Stimulated activated CD8-positive, alpha-beta memory T cell treated with anti-CD3 and anti-CD28 coated beads, Interleukin-7, amount 100 ng/mL, for 24 hours (primary cell): Measurements from ENCODE around the gene PEPD.

Source experiments
- DNase-seq: peaks from one replicate; pipeline ENCODE4 v3.0.0-alpha.2; 2020; ENCODE audit warnings: low read depth

PEPD gene

GRCh38 chr19:33395561-33396550 lies 125.7 kb downstream of the PEPD start:
- no peak for DNase-seq

DNA sequence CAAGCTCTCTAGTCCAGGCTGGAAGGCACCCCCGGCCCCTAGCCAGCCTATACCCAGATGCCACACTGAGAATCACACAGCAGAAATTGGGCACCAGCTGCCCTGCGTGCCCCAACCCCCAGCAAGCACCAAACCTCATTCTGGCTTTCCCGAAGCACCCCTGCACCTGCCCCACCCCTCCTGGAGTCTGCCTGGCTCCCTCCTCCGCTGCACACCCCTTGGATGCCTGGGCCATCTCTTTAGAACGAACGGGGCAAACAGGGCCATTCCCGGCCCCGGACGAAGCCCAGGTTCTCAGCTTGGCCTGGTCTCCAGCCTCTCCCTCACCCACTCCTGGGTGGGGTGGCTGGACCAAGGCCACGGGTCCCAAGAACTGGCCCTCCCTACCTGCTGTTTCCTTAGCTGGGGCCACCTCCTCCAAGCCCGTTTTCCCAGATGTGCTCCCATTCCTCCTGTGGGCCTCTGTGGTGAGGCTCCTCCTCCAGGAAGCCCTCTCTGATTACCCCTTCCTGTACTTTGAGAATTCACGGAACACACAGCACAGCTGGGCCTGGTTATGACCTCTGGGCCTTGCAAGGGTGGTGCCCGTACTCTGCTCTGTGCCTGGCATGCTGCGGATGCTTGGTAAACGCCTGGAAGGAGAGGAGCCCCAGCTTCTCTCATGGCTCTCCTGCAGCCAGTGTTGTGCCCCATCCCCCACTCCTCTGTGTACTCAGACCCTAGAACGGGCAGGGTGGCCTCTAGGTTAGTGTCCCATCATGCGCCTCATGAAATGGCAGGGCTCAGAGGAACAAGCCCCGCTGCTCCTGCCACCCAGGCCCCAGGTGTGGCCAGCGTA lies 126.6 kb downstream of the PEPD start:
- DNase-seq, result no peak

GRCh38 chr19:33394006-33394722 lies 127.4 kb downstream of the PEPD start:
- no peak for DNase-seq

- no peak for DNase-seq
Observed at GRCh38 chr19:33393286-33394005, 128.1 kb downstream of the PEPD start.

DNA sequence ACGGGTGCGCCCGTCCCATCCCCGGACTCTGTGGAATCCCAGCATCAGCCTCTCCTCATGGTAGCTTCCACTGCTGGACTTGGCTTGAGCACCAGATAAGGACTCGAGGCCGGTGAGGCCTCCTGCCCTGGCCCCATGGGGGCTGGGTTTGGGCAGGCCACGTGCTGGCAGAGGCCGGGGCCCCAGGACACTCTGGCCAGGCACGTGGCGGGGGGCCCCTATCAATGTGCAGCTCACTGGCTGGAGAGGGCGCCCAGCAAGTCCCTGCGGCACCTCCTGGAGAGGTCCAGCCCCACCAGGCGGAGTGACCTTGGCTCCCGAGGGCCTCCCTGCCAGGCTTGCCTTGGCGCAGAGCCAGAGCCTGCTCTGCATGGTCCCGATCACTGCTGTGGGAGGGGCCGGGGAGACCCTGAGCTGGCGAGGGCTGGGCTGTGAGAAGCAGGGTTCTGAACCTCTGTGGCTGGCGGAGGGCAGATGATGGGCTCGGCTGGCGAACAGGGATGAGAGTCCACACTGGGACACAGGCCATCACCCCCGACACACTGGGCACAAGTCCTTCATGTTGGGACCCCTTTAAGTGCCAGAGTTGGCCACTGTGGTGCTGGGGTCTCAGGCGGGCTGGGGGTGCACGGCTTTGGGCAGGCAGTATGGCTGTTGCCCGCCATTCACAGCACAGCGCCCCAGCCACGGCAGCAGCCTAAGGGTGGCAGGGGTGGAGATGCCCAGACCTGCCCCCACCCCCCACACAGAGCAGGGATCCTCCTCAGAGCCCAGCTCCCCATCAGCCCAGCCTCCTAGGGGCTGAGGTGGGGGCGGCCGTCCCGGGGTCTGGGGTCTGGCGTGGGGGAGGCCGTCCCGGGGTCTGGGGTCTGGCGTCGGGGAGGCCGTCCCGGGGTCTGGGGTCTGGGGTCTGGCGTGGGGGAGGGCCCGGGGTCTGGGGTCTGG lies 129.0 kb downstream of the PEPD start:
- no peak for DNase-seq

GRCh38 chr19:33391631-33392249 lies 129.9 kb downstream of the PEPD start:
- no peak for DNase-seq

DNA sequence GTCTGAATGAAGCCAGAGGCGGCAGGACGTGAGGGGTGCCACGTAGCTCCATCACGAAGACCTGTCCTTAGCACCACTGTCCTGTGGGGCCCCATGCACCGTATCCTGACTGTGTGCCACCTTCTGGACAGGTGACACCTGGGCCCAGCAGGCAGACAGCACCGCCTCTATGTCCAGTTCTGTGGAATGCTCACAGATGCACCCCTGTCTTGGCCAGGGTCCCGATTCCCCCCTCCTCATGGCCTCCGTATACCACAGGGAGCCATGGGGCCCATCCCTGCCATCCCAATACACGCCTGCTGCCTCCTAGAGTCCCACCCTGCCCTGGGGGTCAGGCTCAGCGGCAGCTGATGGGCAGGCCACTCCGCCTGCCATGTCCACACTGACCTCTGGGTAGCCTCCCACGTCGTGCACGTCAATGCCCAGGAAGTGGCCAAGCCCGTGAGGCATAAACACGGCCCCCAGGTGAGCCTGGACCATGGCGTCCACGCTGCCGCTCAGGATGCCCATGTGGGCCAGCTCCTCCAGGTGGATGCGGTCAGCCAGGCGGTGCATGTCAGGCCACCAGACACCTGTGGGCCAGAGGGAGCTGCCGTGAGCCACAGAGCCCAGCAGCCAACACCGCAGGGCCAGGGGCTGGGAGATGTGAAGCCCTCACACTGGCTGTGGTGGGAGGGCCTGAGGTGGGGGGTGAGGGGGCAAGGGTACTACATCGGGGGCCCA lies 130.5 kb downstream of the PEPD start:
- DNase-seq, result no peak

DNA sequence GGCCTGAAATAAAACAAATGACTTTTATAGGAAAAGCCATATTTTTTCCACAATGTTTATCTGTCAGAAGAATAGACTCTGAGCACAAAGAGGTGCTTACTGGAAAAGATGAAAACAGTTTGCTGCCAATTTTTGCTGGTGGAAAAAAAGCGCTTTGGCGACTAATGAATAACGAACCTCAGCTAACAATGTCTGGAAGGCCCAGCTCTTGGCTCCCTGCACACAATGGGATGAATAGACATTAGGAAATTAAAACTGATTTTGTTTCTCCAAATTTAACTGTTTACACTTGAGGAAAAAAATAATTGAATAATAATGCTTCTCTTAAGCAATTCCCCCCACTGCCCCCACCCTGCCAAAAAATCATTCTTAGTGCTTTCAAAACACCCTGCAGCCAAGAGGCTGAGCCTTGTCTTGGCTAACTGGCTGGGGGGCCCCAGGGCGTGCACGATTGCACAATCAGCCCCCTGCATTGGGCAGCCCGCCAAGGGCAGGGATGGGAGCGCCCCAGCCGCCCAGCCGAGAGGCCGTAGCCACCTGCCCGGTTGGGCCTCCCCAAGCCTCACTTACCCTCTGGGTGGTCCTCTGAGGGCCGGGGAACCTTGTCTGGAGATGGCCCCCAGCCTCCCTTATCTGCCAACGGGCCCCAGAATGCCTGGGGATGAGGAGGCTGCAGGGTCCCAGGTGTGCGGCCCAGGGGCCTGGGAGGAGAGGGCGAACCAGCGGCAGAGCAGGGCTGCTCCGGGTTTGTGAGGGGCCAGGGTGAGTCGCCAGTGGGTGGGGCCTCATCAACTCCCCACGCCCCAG lies 131.3 kb downstream of the PEPD start:
- DNase-seq, result no peak

DNA sequence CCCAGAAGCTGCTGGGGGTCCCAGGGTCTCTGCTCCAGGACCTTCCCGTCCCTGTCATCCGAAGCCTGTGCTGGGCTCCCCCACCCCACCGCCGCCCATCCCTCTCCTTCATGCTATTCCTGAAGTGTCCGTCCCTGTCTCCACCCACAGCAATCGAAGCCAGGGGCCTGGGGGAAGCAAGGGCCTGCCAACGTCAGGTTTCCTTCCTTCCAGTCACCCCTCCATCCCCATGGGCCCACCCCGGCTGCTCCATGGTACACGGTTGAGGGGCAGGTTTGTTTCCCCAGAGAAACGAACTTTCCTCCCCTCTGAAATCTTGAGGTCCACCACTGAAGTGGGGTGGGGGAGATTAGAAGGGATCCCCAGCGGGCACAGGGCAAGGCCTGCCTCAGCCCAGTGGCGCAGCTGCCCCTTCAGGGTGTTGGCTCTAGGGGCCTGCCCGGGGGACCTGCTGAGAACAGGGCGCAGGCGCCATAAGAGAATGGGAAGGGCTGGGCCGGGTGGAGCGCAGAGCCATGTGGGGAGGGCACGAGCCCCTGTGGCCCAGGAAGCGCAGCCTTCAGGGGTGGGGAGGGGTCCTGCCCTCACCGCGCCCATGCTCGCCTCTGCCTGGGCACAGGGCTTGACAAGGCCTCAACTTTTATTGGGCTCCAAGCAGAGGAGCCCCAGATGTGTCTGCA lies 132.0 kb downstream of the PEPD start:
- DNase-seq, result no peak

- no peak for DNase-seq
Observed at GRCh38 chr19:33388725-33389420, 132.7 kb downstream of the PEPD start.

DNA sequence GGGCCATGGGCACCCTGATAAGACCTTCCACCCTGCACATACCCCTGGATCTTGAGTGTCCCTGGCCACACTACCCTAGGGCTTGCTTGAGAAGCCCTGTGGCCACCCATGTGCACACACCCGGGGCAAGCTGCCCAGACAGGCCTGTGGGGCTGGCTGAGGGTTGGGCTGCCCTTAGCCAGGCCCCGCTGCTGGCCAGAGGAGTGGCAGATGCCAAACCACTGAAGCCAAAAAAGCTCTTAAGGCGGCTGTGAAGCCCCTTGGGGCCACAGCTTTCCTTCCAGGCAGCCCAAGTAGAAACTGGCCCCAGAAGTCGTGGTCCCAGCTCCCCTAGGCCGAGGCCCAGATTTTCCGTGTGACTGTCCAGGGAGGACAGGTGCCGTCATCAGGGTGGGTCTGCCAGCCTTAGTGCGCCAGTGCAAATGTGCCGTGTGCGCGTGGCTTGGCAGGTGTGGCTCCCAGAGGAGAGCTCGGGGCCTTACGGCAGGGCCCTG lies 133.3 kb downstream of the PEPD start:
- DNase-seq, result no peak

DNA sequence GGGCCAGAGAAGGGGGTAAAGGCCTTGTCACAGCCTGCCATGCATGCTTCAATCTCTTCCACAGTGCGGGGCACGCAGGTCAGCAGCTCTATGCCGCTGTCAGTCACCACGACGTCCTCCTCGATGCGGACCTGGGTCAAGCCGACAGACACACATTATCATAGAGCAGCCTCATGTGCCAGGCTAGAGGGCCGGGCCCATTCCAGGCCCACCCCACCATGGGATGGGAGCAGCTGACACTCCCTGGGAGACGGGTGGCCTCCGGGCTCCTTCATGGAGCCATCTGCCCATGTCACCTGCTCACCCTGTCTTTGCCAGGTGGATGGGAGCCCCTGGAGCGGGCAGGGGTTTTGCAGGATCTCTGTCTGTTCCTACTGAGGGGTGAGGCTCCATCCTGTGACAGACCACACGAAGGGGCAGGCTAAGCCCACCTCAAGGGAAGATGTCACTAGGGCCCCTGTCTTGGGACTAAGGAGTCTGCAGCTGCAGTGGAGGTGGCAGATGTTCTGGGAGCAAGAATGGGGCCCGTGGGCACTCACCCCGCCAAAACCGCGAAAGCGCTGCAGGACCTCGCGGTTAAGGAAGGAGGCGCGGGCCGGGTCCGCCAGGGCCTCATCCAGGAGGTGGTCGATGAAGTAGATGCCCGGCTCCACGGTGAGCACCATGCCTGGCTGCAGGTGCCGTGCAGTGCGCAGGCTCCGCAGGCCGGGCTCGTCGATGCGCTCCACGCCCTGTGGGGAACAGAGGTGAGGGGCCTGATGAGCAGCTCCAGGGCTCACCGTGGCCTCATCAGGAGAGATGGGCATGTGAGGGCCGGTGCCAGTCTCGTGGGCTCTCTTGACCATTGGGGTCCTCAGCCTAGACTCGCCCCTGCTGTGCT lies 134.0 kb downstream of the PEPD start:
- DNase-seq, result no peak

- DNase-seq, result no peak
Observed at GRCh38 chr19:33386361-33386858, 135.2 kb downstream of the PEPD start.

DNA sequence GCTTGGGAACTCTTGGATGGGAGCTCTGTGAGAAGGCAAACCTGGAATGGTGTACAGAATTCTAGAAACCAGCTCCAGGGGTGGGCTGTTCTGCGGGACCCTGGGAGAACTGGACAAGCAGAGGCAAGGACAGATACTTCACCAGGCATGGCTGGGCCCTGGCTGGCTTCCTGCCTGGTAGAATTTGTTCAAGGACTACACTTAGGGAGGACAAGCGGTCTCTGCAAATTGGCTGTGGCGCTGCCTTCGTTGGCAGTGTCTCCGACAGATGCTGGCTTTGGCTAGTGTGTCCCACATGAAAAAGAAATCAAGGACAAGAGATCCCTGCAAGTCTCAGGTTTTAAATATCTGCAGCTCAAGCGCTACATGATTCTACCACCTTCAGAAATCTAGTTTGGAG lies 135.6 kb downstream of the PEPD start:
- no peak for DNase-seq

- no peak for DNase-seq
Observed at GRCh38 chr19:33384983-33385382, 136.6 kb downstream of the PEPD start.
